Skeletal muscle tissue (tissue), 5 donors: ENCODE results near the gene PIGU. TPM values are rescaled to one million over a fixed set of nuclear protein-coding genes. Genes with fewer than 3 reads are reported as not detected.

Experiments
- H3K27ac ChIP-seq: one replicate; pipeline ENCODE4 v1.7.0; 2013; ENCODE audit warnings: mild to moderate bottlenecking, low read depth, low read length, inconsistent platforms
- H3K27me3 ChIP-seq, 3 donors: one replicate each; pipeline ENCODE4 v1.7.0; 2013; ENCODE audit warnings: low read length in 3 of 3; ENCODE audit not compliant: control insufficient read depth in 3 of 3, insufficient read depth in 3 of 3
- H3K36me3 ChIP-seq, 3 donors: one replicate each; pipeline ENCODE4 v1.7.0; 2013; ENCODE audit warnings: low read length in 3 of 3; ENCODE audit not compliant: control insufficient read depth in 3 of 3, insufficient read depth in 3 of 3
- H3K4me1 ChIP-seq, 3 donors: one replicate each; pipeline ENCODE4 v1.7.0; 2013; ENCODE audit warnings: low read length in 3 of 3, mild to moderate bottlenecking in 3 of 3; ENCODE audit not compliant: control insufficient read depth in 3 of 3, insufficient read depth in 3 of 3
- H3K4me3 ChIP-seq, 3 donors: one replicate each; pipeline ENCODE4 v1.7.0; 2013; ENCODE audit warnings: low read length in 3 of 3
- H3K9ac ChIP-seq, 3 donors: one replicate each; pipeline ENCODE4 v1.7.0; 2013; ENCODE audit warnings: low read length in 3 of 3, mild to moderate bottlenecking in 3 of 3, moderate library complexity in 2 of 3, low read depth in 1 of 3
- H3K9me3 ChIP-seq, 3 donors: one replicate each; pipeline ENCODE4 v1.7.0; 2013; ENCODE audit warnings: low read length in 3 of 3; ENCODE audit not compliant: control insufficient read depth in 3 of 3
- small RNA-seq: library from RNA; depleted of rRNA; stranded (forward); fragments of <200 nt; gene quantifications from one replicate; pipeline ENCODE3, GENCODE V24; 2014
- total RNA-seq: library from RNA; depleted of rRNA; stranded (reverse); fragments of >200 nt; gene quantifications from one replicate; pipeline ENCODE4 v1.2.3, GENCODE V29; 2014
- donor health status: Osteomylitis.

The PIGU gene
- total RNA-seq, 1 donor from 2014 or later: 11.0 TPM

GRCh38 chr20:34512266-34512954 is 164.5 kb downstream of the PIGU start:
- Histone ChIP-seq H3K36me3 (peaks cover 0 to 20% (median 11%) of the 10 kb centered on the region in 3 donors), H3K4me1 (peaks cover 12 to 20% (median 19%) of the 10 kb centered on the region in 3 donors), H3K27me3 (no peaks in the 10 kb centered on the region), H3K9me3 (no peaks in the 10 kb centered on the region), H3K4me3 (no peak overlapping the region), H3K9ac (no peak overlapping the region), H3K27ac (no peak overlapping the region)

- H3K36me3 ChIP-seq: peaks cover 0 to 20% (median 12%) of the 10 kb centered on the region in 3 donors
- H3K9ac ChIP-seq: no peak overlapping the region
- H3K4me1 ChIP-seq: peaks cover 12 to 17% (median 15%) of the 10 kb centered on the region in 3 donors
- no peaks in the 10 kb centered on the region for H3K9me3 ChIP-seq
- H3K4me3 ChIP-seq: no peak overlapping the region
- no peaks in the 10 kb centered on the region for H3K27me3 ChIP-seq
- no peak overlapping the region for H3K27ac ChIP-seq
These were observed 165.0 kb downstream of the PIGU start for GRCh38 chr20:34511891-34512265.

GRCh38 chr20:34510575-34510974 is 166.3 kb downstream of the PIGU start:
- Histone ChIP-seq H3K27ac (no peak overlapping the region), H3K27me3 (no peaks in the 10 kb centered on the region), H3K9ac (no peak overlapping the region), H3K36me3 (peaks cover 4 to 25% (median 23%) of the 10 kb centered on the region in 3 donors), H3K4me3 (no peak overlapping the region), H3K9me3 (no peaks in the 10 kb centered on the region), H3K4me1 (peaks cover 8 to 9% (median 8%) of the 10 kb centered on the region in 3 donors)

Small RNAs within 50 kb of the gene (small RNA-seq; reads per million reads assigned to genes)
- gene AL118520.1 (not detected), gene RF00019 (not detected)

Other genes starting within 250 kb of the PIGU start
- 28.7 TPM for gene DYNLRB1, start 160.7 kb downstream of the PIGU start, total RNA-seq
- gene MAP1LC3A, start 118.4 kb downstream of the PIGU start, total RNA-seq: 11.0 TPM
- 1.0 TPM for gene TP53INP2, start 27.3 kb upstream of the PIGU start, total RNA-seq
- 14.6 TPM for gene NCOA6, start 148.6 kb upstream of the PIGU start, total RNA-seq
- gene GGT7, start 195.8 kb upstream of the PIGU start, total RNA-seq: 2.6 TPM
- gene ACSS2, start 199.5 kb upstream of the PIGU start, total RNA-seq: 71.0 TPM